ENCODE results near the gene NOX1. TPM values are rescaled to one million over a fixed set of nuclear protein-coding genes. Genes with fewer than 3 reads are reported as not detected.

NOX1 gene
- total and polyA plus RNA-seq, 2 of the 13 experiments (the other 11 are each of a cell fraction or from before 2014, with no cell fraction given) = 0.07 TPM; not detected in 1

- no peak for TF ChIP-seq CENPBD1 (CRISPR knock-in tag; IDR thresholded peaks at IDR 0.05; ENCODE audit: borderline replicate concordance, low read depth)
- no peak for TF ChIP-seq ZNF44 (CRISPR knock-in tag; IDR thresholded peaks at IDR 0.05)
- no peak for TF ChIP-seq ZBED4 (CRISPR knock-in tag; IDR thresholded peaks at IDR 0.05; ENCODE audit: borderline replicate concordance)
- no peak for TF ChIP-seq ZNF512B (CRISPR knock-in tag; IDR thresholded peaks at IDR 0.05; ENCODE audit: borderline replicate concordance)
- no peak for TF ChIP-seq KDM5B (CRISPR knock-in tag; IDR thresholded peaks at IDR 0.05; ENCODE audit: borderline replicate concordance)
- no peak for TF ChIP-seq DRAP1 (CRISPR knock-in tag; IDR thresholded peaks at IDR 0.05)
- peak; percentile 50 for TF ChIP-seq RFX3 (CRISPR knock-in tag; IDR thresholded peaks at IDR 0.05)
- TF ChIP-seq CCAR2 (optimal IDR thresholded peaks at IDR 0.05; ENCODE audit: low read depth, low read length) = no peak
- TF ChIP-seq MAX (IDR thresholded peaks at IDR 0.05) = peak; percentile 34; the same call in 1 of the 2 replicates
- TF ChIP-seq PRMT3 (CRISPR knock-in tag; IDR thresholded peaks at IDR 0.05; ENCODE audit: borderline replicate concordance, low read depth) = no peak
- TF ChIP-seq MYPOP (CRISPR knock-in tag; IDR thresholded peaks at IDR 0.05) = no peak
- TF ChIP-seq SMAD1 (CRISPR knock-in tag; IDR thresholded peaks at IDR 0.05; ENCODE audit: borderline replicate concordance, low read depth) = no peak
- TF ChIP-seq ZNF451 (CRISPR knock-in tag; IDR thresholded peaks at IDR 0.05) = no peak
- TF ChIP-seq ATAD3A (CRISPR knock-in tag; IDR thresholded peaks at IDR 0.05) = no peak
- TF ChIP-seq ZNF292 (CRISPR knock-in tag; IDR thresholded peaks at IDR 0.05; ENCODE audit: borderline replicate concordance, low read depth) = no peak
- no peak for TF ChIP-seq MAFG (CRISPR knock-in tag; IDR thresholded peaks at IDR 0.05)
- TF ChIP-seq SRSF9 (IDR thresholded peaks at IDR 0.05; ENCODE audit: borderline replicate concordance, insufficient read depth, low read depth, low read length, poor library complexity, severe bottlenecking) = no peak
- 0 out of 2 replicates have a peak, but pooled peaks have one; percentile 37 for TF ChIP-seq ZNF501 (CRISPR knock-in tag; IDR thresholded peaks at IDR 0.05)
- peak; percentile 54; the same call in 1 of the 2 replicates for TF ChIP-seq KMT2A (CRISPR knock-in tag; IDR thresholded peaks at IDR 0.05)
Measured at GRCh38 chrX:100819837-100820666, 54.1 kb downstream of the NOX1 start, which contains the start of gene CSTF2 (continued).
